Fibroblast of villous mesenchyme (primary cell): ENCODE results near the gene STEAP3. TPM values are rescaled to one million over a fixed set of nuclear protein-coding genes. Genes with fewer than 3 reads are reported as not detected.

Source experiments
- DNase-seq: peaks from one replicate; pipeline ENCODE4 v3.0.0-alpha.2; 2010; ENCODE audit warnings: low read depth
- H3K4me3 ChIP-seq: 2 replicates; pipeline ENCODE4 v1.5.1; 2011; ENCODE audit warnings: low read depth, mild to moderate bottlenecking, low read length
- total RNA-seq: library from RNA; depleted of rRNA; stranded (reverse); fragments of >200 nt; gene quantifications from 2 replicates; pipeline ENCODE4 v1.2.3, GENCODE V29; 2012
- TF ChIP-seq, protein P1 (sequence below): IDR thresholded peaks from 2 replicates; pipeline ENCODE4 v1.5.1; 2012; ENCODE audit warnings: low read depth, mild to moderate bottlenecking, low read length; ENCODE audit not compliant: insufficient read depth

The STEAP3 gene
- total RNA-seq, 1 donor = 17.7 TPM

DNA sequence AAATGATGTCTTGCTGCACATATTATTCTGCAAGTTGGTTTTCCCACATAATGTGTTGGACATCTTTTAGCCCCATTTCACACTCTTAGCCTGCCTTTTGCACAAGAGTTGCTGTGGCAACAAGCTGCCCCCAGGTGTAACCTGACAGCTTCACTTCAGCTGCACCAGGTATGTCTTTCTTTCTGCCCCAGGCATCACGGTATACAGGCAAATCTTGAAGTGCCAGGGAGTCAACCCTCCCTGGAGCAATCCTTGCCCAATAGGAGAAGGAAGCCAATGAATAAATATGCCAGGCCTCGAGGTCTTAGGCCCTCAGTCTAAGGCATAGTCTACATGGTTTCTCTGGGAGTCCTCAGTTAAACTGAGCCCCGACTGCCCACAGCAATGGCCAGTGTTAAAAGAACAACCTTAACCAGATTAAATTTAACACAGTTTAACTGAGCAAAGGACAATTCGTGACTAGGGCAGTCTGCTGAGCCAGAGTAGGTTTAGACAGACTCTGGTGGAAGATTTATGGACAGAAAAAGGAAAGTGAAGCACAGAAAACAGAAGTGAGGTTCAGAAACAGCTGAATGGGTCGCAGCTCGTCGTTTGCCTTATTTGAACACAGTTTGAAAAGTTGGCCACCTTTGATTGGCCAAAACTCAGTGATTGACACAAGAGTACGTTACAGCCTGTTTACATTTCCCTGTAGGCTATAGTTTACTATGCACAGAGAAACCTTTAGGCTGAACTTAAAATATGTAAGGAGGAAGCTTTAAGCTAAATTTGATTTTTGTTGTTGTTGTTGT lies 33.1 kb upstream of the STEAP3 start:
- H3K4me3 ChIP-seq = no peak overlapping the region
- TF ChIP-seq, protein P1, sequence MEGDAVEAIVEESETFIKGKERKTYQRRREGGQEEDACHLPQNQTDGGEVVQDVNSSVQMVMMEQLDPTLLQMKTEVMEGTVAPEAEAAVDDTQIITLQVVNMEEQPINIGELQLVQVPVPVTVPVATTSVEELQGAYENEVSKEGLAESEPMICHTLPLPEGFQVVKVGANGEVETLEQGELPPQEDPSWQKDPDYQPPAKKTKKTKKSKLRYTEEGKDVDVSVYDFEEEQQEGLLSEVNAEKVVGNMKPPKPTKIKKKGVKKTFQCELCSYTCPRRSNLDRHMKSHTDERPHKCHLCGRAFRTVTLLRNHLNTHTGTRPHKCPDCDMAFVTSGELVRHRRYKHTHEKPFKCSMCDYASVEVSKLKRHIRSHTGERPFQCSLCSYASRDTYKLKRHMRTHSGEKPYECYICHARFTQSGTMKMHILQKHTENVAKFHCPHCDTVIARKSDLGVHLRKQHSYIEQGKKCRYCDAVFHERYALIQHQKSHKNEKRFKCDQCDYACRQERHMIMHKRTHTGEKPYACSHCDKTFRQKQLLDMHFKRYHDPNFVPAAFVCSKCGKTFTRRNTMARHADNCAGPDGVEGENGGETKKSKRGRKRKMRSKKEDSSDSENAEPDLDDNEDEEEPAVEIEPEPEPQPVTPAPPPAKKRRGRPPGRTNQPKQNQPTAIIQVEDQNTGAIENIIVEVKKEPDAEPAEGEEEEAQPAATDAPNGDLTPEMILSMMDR = no peak
- no peak for DNase-seq

DNA sequence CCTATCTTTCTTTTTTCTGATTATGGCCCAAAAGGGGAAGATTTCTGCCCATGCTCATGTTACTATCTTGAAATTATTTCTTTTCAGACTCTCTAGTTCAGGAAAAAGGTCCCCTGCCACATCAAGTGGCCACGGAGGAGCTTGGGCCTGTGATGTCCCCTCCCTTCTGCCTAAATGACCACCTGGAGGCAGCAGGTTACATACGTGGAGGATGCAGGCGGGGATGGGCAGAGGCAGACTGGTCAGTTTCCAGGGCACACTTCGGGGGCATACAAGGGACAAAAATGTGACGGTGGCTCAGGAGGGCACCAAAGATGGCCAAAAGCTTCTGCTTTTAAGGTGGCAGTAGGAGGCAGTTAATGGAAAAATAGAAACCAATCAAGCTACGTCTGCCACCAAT lies 30.7 kb upstream of the STEAP3 start:
- H3K4me3 ChIP-seq = no peak overlapping the region
- TF ChIP-seq, protein P1 = no peak
- no peak for DNase-seq

DNA sequence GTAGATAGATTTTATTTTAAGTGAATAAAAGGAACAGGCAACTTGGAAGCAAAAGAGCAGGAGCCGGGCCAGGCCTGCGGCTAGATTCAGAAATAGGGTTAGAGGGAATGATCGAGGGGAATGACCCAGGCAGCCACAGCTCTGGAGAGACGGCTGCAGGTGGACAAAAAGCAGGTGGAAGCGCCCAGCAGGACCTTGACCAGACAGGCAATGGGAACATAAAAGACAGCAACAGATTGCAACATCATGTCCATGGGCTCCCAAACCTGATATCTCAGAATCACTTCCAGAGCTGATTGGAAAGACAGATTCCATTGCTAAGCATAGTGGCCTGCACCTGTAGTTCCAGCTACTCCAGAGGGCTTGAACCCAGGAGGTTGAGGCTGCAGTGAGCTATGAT lies 28.6 kb upstream of the STEAP3 start:
- H3K4me3 ChIP-seq = no peak overlapping the region
- DNase-seq = no peak
- TF ChIP-seq, protein P1 = no peak

DNA sequence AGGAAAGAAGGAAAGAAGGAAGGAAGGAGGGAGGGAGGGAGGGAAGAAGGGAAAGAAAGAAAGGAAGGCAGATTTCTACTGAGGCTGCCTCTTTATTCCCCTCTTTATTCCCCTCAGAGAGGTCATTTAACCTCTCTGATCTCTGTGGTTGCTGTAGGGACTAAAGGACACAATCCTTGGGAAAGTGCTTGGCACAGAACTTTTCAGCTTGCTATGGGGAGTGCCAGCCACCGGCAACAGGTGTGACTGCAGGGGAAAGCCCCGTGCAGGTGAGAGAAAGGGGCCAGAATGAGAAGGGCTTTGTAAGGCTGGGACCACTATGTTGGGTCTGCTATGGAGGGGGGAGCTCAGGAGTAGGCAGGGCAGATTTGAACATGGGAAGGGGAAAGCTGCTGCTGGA lies 27.7 kb upstream of the STEAP3 start:
- TF ChIP-seq, protein P1 = no peak
- DNase-seq = no peak
- no peak overlapping the region for H3K4me3 ChIP-seq

DNA sequence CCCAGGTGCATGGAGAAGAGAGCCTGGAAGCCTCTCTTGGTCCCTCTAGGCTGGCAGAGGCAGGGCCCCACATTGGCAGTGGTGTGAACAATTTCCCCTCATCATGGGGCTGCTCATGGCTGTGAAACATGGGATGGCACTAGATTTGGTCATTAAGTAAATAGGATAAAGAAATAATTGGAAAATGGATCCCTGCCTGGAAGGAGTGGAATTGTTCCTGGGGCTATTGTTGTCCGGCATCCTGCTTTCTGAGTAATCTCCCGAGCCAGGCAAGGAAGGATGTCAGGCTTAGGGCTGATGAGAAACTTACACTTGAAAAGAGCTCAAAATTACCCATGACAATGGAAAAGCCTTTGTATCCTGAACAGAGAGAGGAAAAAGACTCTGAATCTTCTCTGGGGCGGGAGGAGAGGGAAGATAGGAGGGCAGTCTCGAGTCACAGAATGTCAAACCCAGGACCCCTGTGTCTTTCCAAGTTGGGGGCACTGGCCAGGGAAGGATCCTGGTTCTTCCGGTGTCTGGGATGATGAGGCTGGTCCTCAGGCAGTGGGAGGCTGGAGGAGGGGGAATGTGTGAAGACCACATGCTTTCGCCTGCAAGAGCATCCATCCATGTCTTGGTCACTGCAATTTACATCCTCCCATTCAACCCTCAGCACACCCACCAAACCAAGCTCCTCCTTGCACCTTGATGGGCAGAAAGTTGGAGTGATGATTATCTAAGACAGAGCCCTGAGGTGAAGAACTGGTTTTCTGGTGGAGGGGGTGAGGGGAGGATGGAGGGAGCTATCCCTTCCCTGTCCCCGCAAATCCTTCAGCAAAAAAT lies 27.1 kb upstream of the STEAP3 start:
- H3K4me3 ChIP-seq = no peak overlapping the region
- TF ChIP-seq, protein P1 = no peak
- DNase-seq = no peak

DNA sequence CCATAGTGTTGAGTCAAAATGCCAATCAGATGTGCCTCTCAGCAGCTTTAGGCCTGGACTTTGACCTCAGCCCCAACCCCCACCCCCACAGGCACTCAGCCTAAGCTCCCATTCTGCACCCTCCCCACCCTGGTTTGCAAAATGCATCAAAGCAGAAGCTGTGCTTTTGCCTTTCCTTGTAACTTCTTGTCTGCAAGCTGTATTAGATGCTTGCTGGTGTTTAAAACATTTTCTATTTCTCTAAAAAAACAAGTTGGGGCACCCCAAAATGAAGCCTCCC lies 26.6 kb upstream of the STEAP3 start:
- DNase-seq = no peak
- H3K4me3 ChIP-seq = no peak overlapping the region
- TF ChIP-seq, protein P1 = no peak
